Measurements from ENCODE around the gene INTS7.

DNA sequence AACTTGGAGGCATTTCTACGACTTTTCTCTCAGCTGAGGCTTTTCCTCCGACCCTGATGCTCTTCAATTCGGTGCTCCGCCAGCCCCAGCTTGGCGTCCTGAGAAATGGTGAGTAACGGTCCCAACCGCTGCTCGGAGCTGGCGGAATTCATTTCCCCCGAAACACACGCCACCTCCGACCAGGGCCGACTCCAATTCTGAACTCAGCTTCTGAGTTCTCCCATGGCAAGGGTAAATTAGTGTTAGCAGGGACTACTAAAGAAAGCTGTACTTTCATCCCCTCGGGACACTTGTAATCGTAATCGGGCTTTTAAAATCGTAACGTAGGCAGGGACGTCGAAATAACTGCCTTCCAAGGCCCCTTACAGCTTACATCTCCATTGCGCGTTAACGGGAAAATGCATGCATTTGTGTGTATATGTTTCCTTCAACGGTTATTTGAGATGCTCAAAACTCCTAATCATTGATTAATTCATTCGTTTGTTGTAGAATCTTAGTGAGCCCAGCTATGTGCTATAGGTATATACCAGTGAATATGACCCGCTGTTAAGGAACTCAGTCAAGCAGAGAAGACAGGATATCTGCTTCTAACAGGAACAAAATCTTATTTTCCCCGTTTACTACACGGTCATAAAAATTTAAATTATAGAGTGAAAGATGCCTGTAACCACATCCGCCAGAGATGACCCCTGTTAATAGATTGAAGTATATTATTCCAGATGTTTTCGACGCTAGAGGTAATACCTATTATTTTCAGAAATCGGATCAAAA lies 663 bp upstream of the INTS7 start:
- TF ChIP-seq, protein P1, sequence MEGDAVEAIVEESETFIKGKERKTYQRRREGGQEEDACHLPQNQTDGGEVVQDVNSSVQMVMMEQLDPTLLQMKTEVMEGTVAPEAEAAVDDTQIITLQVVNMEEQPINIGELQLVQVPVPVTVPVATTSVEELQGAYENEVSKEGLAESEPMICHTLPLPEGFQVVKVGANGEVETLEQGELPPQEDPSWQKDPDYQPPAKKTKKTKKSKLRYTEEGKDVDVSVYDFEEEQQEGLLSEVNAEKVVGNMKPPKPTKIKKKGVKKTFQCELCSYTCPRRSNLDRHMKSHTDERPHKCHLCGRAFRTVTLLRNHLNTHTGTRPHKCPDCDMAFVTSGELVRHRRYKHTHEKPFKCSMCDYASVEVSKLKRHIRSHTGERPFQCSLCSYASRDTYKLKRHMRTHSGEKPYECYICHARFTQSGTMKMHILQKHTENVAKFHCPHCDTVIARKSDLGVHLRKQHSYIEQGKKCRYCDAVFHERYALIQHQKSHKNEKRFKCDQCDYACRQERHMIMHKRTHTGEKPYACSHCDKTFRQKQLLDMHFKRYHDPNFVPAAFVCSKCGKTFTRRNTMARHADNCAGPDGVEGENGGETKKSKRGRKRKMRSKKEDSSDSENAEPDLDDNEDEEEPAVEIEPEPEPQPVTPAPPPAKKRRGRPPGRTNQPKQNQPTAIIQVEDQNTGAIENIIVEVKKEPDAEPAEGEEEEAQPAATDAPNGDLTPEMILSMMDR (conservative IDR thresholded peaks at IDR 0.05; ENCODE audit: low read length): no peak
- no peak for TF ChIP-seq EZH2phosphoT487 (IDR thresholded peaks at IDR 0.05; ENCODE audit: borderline replicate concordance)
